A673 (cell line): ENCODE data around the gene TPO. TPM values are rescaled to one million over a fixed set of nuclear protein-coding genes. Genes with fewer than 3 reads are reported as not detected.

ENCODE experiments used
- BruUV-seq: library from RNA; stranded (reverse); fragments of 400-500 nt; replicated peaks from 2 replicates; lab custom pipeline; 2021; lab: Mats Ljungman, UMichigan
- CTCF ChIA-PET: fragments of 300-600 bp; sonication (Branson Sonifier 250); formaldehyde crosslinking; loops from one replicate; lab custom pipeline; 2022; ENCODE audit warnings: antibody characterized with exemption; lab: Charles Lee
- POLR2A ChIA-PET: fragments of 300-600 bp; sonication (Branson Sonifier 250); formaldehyde crosslinking; loops from one replicate; lab custom pipeline; 2022; ENCODE audit warnings: antibody characterized with exemption; ENCODE audit not compliant: low non-redundant PET; lab: Charles Lee
- DNase-seq: peaks from one replicate; pipeline ENCODE4 v3.0.0-alpha.2; 2015; ENCODE audit warnings: low spot score
- H3K27ac ChIP-seq: fragments of 200-600 bp; sonication (generic); 2 replicates; pipeline ENCODE4 v1.5.1; 2016; ENCODE audit warnings: mixed run types, low read depth, mild to moderate bottlenecking, mixed read lengths, antibody characterized with exemption, low read length; ENCODE audit not compliant: poor library complexity, severe bottlenecking
- H3K27me3 ChIP-seq: fragments of 200-600 bp; sonication (generic); replicated peaks from 2 replicates; pipeline ENCODE4 v1.6.1; 2017; ENCODE audit warnings: mixed run types, low read depth, mild to moderate bottlenecking, mixed read lengths, antibody characterized with exemption, low read length; ENCODE audit not compliant: insufficient read depth, poor library complexity
- H3K36me3 ChIP-seq: fragments of 200-600 bp; sonication (generic); 2 replicates; pipeline ENCODE4 v1.6.1; 2016; ENCODE audit warnings: mixed run types, mild to moderate bottlenecking, mixed read lengths, antibody characterized with exemption, low read length; ENCODE audit not compliant: insufficient read depth, poor library complexity, severe bottlenecking
- H3K4me1 ChIP-seq: fragments of 200-600 bp; sonication (generic); 2 replicates; pipeline ENCODE4 v1.6.1; 2017; ENCODE audit warnings: mixed run types, mild to moderate bottlenecking, mixed read lengths, antibody characterized with exemption, low read length; ENCODE audit not compliant: insufficient read depth, poor library complexity, severe bottlenecking
- H3K4me3 ChIP-seq: fragments of 200-600 bp; sonication (generic); 2 replicates; pipeline ENCODE4 v1.5.1; 2016; ENCODE audit warnings: low read depth, mixed run types, mild to moderate bottlenecking, mixed read lengths, low read length; ENCODE audit not compliant: poor library complexity, severe bottlenecking
- H3K9me3 ChIP-seq: fragments of 200-600 bp; sonication (generic); 2 replicates; pipeline ENCODE4 v1.6.1; 2016; ENCODE audit warnings: mixed run types, low read depth, mild to moderate bottlenecking, mixed read lengths, antibody characterized with exemption, low read length; ENCODE audit not compliant: poor library complexity, severe bottlenecking
- EZH2 ChIP-seq: fragments of 200-600 bp; sonication (generic); IDR thresholded peaks from 2 replicates; pipeline ENCODE4 v1.6.1; 2017; ENCODE audit warnings: borderline replicate concordance, low read depth, mild to moderate bottlenecking, mixed read lengths, antibody characterized with exemption, low read length; ENCODE audit not compliant: poor library complexity, severe bottlenecking
- intact Hi-C: fragments of 100-400 bp; cut with micrococcal nuclease; formaldehyde crosslinking; loops from one replicate; pipeline ENCODE4 v1.10.0; 2022; ENCODE audit not compliant: unreplicated experiment
- total RNA-seq: library from RNA; stranded (reverse); gene quantifications from 2 replicates; pipeline ENCODE4 v1.2.3, GENCODE V29; 2021
- TF ChIP-seq, protein P1 (sequence below): fragments of 300-800, 200-600 bp; sonication (generic); conservative IDR thresholded peaks from 2 replicates; pipeline ENCODE4 v1.5.1; 2017; ENCODE audit warnings: low read depth, mild to moderate bottlenecking, antibody characterized with exemption, low read length, moderate library complexity, mixed read lengths

TPO gene
- total RNA-seq, 1 experiment from 2014 or later = not detected

DNA sequence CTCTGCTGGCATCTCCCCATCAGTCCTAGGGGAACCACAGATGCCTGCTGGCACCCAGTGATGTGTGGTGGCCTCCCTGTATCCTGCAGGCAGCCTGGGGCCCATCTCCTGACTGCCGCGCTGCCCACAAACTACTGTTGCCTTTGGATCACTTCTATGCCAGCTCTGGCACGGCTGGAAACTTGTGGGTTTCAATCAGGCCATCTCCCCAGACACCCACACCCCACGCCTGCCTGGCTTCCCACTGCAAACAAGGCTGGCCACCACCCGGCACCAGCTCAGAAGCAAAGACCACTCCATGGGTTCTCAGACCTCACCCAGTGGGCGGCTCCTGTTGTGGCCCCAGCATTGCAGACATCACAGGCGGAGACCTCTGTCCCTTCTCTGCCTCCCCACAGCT is 15.1 kb upstream of the TPO start:
- Histone ChIP-seq H3K27me3 (no peaks in the 10 kb centered on the region), H3K36me3 (no peaks in the 10 kb centered on the region), H3K4me1 (no peaks in the 10 kb centered on the region), H3K4me3 (no peak overlapping the region), H3K27ac (no peak overlapping the region), H3K9me3 (no peaks in the 10 kb centered on the region)
- no peak for TF ChIP-seq EZH2
- TF ChIP-seq, protein P1, sequence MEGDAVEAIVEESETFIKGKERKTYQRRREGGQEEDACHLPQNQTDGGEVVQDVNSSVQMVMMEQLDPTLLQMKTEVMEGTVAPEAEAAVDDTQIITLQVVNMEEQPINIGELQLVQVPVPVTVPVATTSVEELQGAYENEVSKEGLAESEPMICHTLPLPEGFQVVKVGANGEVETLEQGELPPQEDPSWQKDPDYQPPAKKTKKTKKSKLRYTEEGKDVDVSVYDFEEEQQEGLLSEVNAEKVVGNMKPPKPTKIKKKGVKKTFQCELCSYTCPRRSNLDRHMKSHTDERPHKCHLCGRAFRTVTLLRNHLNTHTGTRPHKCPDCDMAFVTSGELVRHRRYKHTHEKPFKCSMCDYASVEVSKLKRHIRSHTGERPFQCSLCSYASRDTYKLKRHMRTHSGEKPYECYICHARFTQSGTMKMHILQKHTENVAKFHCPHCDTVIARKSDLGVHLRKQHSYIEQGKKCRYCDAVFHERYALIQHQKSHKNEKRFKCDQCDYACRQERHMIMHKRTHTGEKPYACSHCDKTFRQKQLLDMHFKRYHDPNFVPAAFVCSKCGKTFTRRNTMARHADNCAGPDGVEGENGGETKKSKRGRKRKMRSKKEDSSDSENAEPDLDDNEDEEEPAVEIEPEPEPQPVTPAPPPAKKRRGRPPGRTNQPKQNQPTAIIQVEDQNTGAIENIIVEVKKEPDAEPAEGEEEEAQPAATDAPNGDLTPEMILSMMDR = no peak
- POLR2A ChIA-PET = no interaction called here
- intact Hi-C loops = no loop called here
- BruUV-seq = no TSS peak
- CTCF ChIA-PET = no interaction called here
- DNase-seq = no peak

DNA sequence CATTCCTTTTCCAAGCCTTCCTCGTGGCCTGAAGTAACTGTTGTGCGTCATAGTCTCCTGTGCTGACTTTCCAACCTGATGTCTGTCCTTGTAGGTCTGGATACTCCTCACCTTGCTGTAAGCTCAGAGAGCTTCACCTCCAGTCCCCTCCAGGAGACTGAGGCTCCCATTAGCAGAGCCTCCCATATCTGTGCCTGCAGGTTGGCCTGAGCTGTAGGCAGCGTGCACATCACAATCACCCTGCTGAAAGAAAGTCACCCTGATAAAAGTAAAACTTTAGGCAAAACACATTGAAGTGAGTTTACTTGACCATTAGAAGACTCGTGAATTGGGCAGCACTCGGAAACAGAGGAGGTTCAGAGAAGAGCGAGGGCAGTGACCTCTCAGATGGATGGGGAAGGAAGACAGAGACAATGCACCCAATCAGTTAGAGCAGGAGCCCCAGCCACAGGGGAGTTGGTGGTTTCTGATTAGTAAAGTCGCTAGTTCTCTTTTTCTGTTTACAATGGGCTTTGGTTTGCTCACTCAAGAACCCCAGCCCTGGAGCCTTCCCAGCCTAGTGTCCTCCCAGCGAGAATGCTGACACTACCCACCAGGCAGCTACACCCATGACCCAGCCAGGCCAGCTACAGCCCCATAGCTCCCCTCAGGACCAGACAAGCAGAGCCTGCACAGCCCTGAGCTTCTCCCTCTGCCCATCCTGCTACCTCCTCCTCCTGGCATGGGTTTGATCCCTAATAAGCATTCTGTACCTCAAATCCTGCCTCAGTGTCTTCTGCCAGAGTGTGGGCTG is 12.1 kb upstream of the TPO start:
- DNase-seq = no peak
- no peaks in the 10 kb centered on the region for H3K9me3 ChIP-seq
- intact Hi-C loops = no loop called here
- ChIA-PET CTCF (interaction anchor here (0.5 to 0.7 kb wide), 2 partner anchors 39 to 155 kb away, joined by 3 read pairs; no protein-coding TSS in a partner anchor), POLR2A (interaction anchor here (0.5 kb wide), 1 partner anchor 10 kb away, joined by 3 read pairs; no protein-coding TSS in a partner anchor)
- TF ChIP-seq EZH2 = no peak
- H3K27me3 ChIP-seq = no peaks in the 10 kb centered on the region
- H3K4me3 ChIP-seq = no peak overlapping the region
- H3K36me3 ChIP-seq = no peaks in the 10 kb centered on the region
- BruUV-seq = no TSS peak
- no peak overlapping the region for H3K27ac ChIP-seq
- H3K4me1 ChIP-seq = no peaks in the 10 kb centered on the region

DNA sequence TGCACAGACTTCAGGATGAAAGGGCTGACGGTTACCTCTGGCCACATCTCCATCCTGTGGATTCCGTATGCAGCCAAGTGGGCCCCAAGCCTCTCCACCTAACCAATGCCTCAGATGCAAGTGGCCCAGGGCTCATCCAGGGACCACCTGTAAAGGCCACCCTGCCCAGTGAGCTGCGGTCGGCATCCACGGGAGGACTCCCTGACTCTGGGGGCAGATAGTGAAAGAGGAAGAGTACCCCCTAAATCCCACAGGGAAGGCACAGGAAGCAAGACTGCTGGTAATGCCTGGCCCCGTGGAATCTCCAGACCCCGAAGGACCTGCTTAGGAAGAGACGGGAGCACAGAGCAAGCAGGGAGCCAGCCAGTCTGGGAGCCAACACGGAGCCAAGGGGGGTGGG is 11.2 kb upstream of the TPO start:
- no TSS peak for BruUV-seq
- no peaks in the 10 kb centered on the region for H3K9me3 ChIP-seq

More for the DNA sequence above, 11.2 kb upstream of the TPO start:
- no peak overlapping the region for H3K27ac ChIP-seq
- no peaks in the 10 kb centered on the region for H3K27me3 ChIP-seq
- H3K4me3 ChIP-seq = no peak overlapping the region
- H3K36me3 ChIP-seq = no peaks in the 10 kb centered on the region
- TF ChIP-seq, protein P1 = no peak
- TF ChIP-seq EZH2 = no peak
- intact Hi-C loops = no loop called here
- ChIA-PET POLR2A (no interaction called here), CTCF (interaction anchor here (0.5 kb wide), 1 partner anchor 40 kb away, joined by 3 read pairs; no protein-coding TSS in a partner anchor)
- no peaks in the 10 kb centered on the region for H3K4me1 ChIP-seq
- peak; percentile 11 for DNase-seq
